Esophagus squamous epithelium (tissue), 4 donors: ENCODE results near the gene SBNO1.

ENCODE experiments used
- CTCF ChIP-seq, 6 experiments: fragments of 450-650 bp in 4 of 6; fragments of 200-600 bp in 2 of 6; sonication (generic) in 2 of 6; IDR thresholded peaks; one replicate each; pipeline ENCODE4 v1.5.1; 2016 to 2019; ENCODE audit warnings: antibody characterized with exemption in 6 of 6, mild to moderate bottlenecking in 4 of 6, moderate library complexity in 4 of 6
- POLR2A ChIP-seq, 4 donors: fragments of 450-650 bp; IDR thresholded peaks; one replicate each; pipeline ENCODE4 v1.6.1; 2017; ENCODE audit warnings: antibody characterized with exemption in 4 of 4, mild to moderate bottlenecking in 4 of 4, moderate library complexity in 3 of 4

DNA sequence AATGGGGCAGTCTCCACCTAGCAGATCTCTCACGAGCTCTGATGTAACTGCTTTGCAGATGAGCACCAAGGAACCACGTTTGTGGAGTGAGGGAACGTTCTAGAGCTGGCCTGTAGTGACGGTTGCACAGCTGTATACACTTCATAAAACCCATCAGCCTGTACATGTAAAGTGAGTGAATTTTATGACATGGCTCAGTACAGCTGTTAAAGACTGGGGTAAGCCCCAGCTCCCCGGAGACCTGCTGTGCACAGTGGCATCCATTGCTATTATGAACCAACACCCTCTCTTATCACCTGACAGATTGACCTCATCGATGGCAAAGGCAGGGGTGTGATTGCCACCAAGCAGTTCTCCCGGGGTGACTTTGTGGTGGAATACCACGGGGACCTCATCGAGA is 39.9 kb upstream of the SBNO1 start:
- TF ChIP-seq CTCF (IDR thresholded peaks at IDR 0.05): no peak
- no peak for TF ChIP-seq POLR2A (IDR thresholded peaks at IDR 0.05)
